ENCODE data around the gene PARD3.

- TF ChIP-seq EZH2 (IDR thresholded peaks at IDR 0.05; ENCODE audit: insufficient read depth, poor library complexity, severe bottlenecking) (no peak), EZH2phosphoT487 (IDR thresholded peaks at IDR 0.05; ENCODE audit: insufficient read depth, low read depth) (no peak)
These were observed 717.4 kb downstream of the PARD3 start for GRCh38 chr10:34097682-34098081.
